NT2/D1 (cell line): ENCODE data around the gene INAFM1.

Source experiments
- DNase-seq: peaks from one replicate; pipeline ENCODE4 v3.0.0-alpha.2; 2011; ENCODE audit warnings: low read depth, low spot score
- H3K27me3 ChIP-seq: 2 replicates; pipeline ENCODE4 v1.6.0; 2011; ENCODE audit warnings: mild to moderate bottlenecking; ENCODE audit not compliant: insufficient read length, insufficient read depth
- H3K36me3 ChIP-seq: 2 replicates; pipeline ENCODE4 v1.6.1; 2011; ENCODE audit warnings: mild to moderate bottlenecking, low read length, mixed read lengths; ENCODE audit not compliant: insufficient read depth, insufficient read length
- H3K4me1 ChIP-seq: 2 replicates; pipeline ENCODE4 v1.5.1; 2011; ENCODE audit not compliant: insufficient read depth, insufficient read length
- H3K4me3 ChIP-seq: 2 replicates; pipeline ENCODE4 v1.5.1; 2011; ENCODE audit warnings: low read depth; ENCODE audit not compliant: insufficient read length
- H3K9ac ChIP-seq: 2 replicates; pipeline ENCODE4 v1.6.0; 2011; ENCODE audit warnings: low read depth; ENCODE audit not compliant: insufficient read length
- H3K9me3 ChIP-seq: 2 replicates; pipeline ENCODE4 v1.5.1; 2011; ENCODE audit warnings: mild to moderate bottlenecking, low read length; ENCODE audit not compliant: insufficient read depth
- SUZ12 ChIP-seq: IDR thresholded peaks from 2 replicates; pipeline ENCODE4 v1.6.1; 2011; ENCODE audit not compliant: insufficient read length, insufficient read depth; ENCODE audit errors: extremely low read depth
- YY1 ChIP-seq: IDR thresholded peaks from 2 replicates; pipeline ENCODE4 v1.6.1; 2011; ENCODE audit not compliant: insufficient read length, insufficient read depth
- ZNF274 ChIP-seq: IDR thresholded peaks from 2 replicates; pipeline ENCODE4 v1.6.1; 2011; ENCODE audit warnings: mild to moderate bottlenecking, low read depth, low read length

The INAFM1 gene

GRCh38 chr19:47267350-47267759 lies 7.3 kb upstream of the INAFM1 start:
- H3K4me1 ChIP-seq, result peaks cover 4% of the 10 kb centered on the region
- no peaks in the 10 kb centered on the region for H3K27me3 ChIP-seq
- H3K9me3 ChIP-seq, result no peaks in the 10 kb centered on the region
- peaks cover 70% of the 10 kb centered on the region for H3K36me3 ChIP-seq
- no peak for TF ChIP-seq SUZ12
- H3K9ac ChIP-seq, result no peak overlapping the region
- H3K4me3 ChIP-seq, result no peak overlapping the region
- DNase-seq, result no peak

- Histone ChIP-seq H3K9me3 (no peaks in the 10 kb centered on the region), H3K4me3 (no peak overlapping the region), H3K4me1 (peaks cover 4% of the 10 kb centered on the region), H3K9ac (no peak overlapping the region), H3K27me3 (no peaks in the 10 kb centered on the region), H3K36me3 (peaks cover 64% of the 10 kb centered on the region)
- DNase-seq, result no peak
- no peak for TF ChIP-seq YY1
- no peak for TF ChIP-seq ZNF274
- TF ChIP-seq SUZ12, result no peak
Observed at GRCh38 chr19:47268028-47268427, 6.7 kb upstream of the INAFM1 start.

- H3K4me3 ChIP-seq, result no peak overlapping the region
- no peak overlapping the region for H3K9ac ChIP-seq
- no peaks in the 10 kb centered on the region for H3K27me3 ChIP-seq
- no peaks in the 10 kb centered on the region for H3K9me3 ChIP-seq
- no peak for DNase-seq
- H3K4me1 ChIP-seq, result peaks cover 4% of the 10 kb centered on the region
- H3K36me3 ChIP-seq, result peaks cover 55% of the 10 kb centered on the region
- no peak for TF ChIP-seq YY1
- no peak for TF ChIP-seq SUZ12
- TF ChIP-seq ZNF274, result no peak
Observed at GRCh38 chr19:47269596-47269995, 5.1 kb upstream of the INAFM1 start.

- Histone ChIP-seq H3K4me3 (no peak overlapping the region), H3K27me3 (peaks cover 3% of the 10 kb centered on the region), H3K4me1 (peaks cover 5% of the 10 kb centered on the region), H3K9ac (no peak overlapping the region), H3K9me3 (no peaks in the 10 kb centered on the region), H3K36me3 (peaks cover 48% of the 10 kb centered on the region)
- no peak for TF ChIP-seq ZNF274
- TF ChIP-seq SUZ12, result no peak
- no peak for TF ChIP-seq YY1
- DNase-seq, result no peak
Observed at GRCh38 chr19:47270408-47270807, 4.3 kb upstream of the INAFM1 start.

- Histone ChIP-seq H3K4me3 (no peak overlapping the region), H3K9ac (no peak overlapping the region), H3K36me3 (peaks cover 45% of the 10 kb centered on the region), H3K27me3 (peaks cover 7% of the 10 kb centered on the region), H3K9me3 (no peaks in the 10 kb centered on the region), H3K4me1 (peaks cover 12% of the 10 kb centered on the region)
- no peak for DNase-seq
- TF ChIP-seq SUZ12 (no peak), ZNF274 (no peak), YY1 (no peak)
Observed at GRCh38 chr19:47271949-47272348, 2.7 kb upstream of the INAFM1 start.

- no peak for DNase-seq
- Histone ChIP-seq H3K36me3 (peaks cover 39% of the 10 kb centered on the region), H3K9me3 (no peaks in the 10 kb centered on the region), H3K27me3 (peaks cover 7% of the 10 kb centered on the region), H3K9ac (peak overlapping the region; percentile 89), H3K4me3 (peak overlapping the region; percentile 68), H3K4me1 (peaks cover 12% of the 10 kb centered on the region)
- TF ChIP-seq SUZ12 (no peak), YY1 (no peak), ZNF274 (no peak)
Observed at GRCh38 chr19:47272448-47273312, 2.0 kb upstream of the INAFM1 start.

GRCh38 chr19:47273313-47274070 lies 1.2 kb upstream of the INAFM1 start:
- Histone ChIP-seq H3K27me3 (peaks cover 7% of the 10 kb centered on the region), H3K9ac (peak overlapping the region; percentile 89), H3K36me3 (peaks cover 32% of the 10 kb centered on the region), H3K4me3 (peak overlapping the region; percentile 68), H3K9me3 (no peaks in the 10 kb centered on the region), H3K4me1 (peaks cover 12% of the 10 kb centered on the region)
- DNase-seq, result peak; percentile 65
- TF ChIP-seq SUZ12 (no peak), ZNF274 (no peak), YY1 (no peak)
